GM12872 (cell line): ENCODE results near the gene CREB3L2.

Experiments
- CTCF ChIP-seq: IDR thresholded peaks from 3 replicates; pipeline ENCODE4 v1.5.1; 2011; ENCODE audit warnings: low read depth, mild to moderate bottlenecking, low read length, moderate library complexity; ENCODE audit not compliant: insufficient read depth

CREB3L2 gene

GRCh38 chr7:138008588-138009349, 6.9 kb upstream of the CREB3L2 start:
- TF ChIP-seq CTCF = peak; percentile 82

- TF ChIP-seq CTCF = no peak
These were observed 6.2 kb upstream of the CREB3L2 start for GRCh38 chr7:138008019-138008587.

GRCh38 chr7:138006106-138006505, 4.2 kb upstream of the CREB3L2 start:
- TF ChIP-seq CTCF = no peak

GRCh38 chr7:138004936-138005335, 3.0 kb upstream of the CREB3L2 start:
- no peak for TF ChIP-seq CTCF

GRCh38 chr7:138004046-138004445, 2.2 kb upstream of the CREB3L2 start:
- no peak for TF ChIP-seq CTCF

GRCh38 chr7:138002828-138003189, 923 bp upstream of the CREB3L2 start:
- TF ChIP-seq CTCF = 0 out of 3 replicates have a peak, but pooled peaks have one; percentile 5

- peak; percentile 77 for TF ChIP-seq CTCF
These were observed 376 bp upstream of the CREB3L2 start for GRCh38 chr7:138002096-138002827.
